Glutamatergic neuron (in vitro differentiated cells): Measurements from ENCODE around the gene BMPR1A. TPM values are rescaled to one million over a fixed set of nuclear protein-coding genes. Genes with fewer than 3 reads are reported as not detected.

Source experiments
- DNase-seq: peaks from one replicate; pipeline ENCODE4 v3.0.0; 2022
- H3K27ac Mint-ChIP-seq: one replicate; pipeline ENCODE4 v1.8.0; 2020; ENCODE audit warnings: mild to moderate bottlenecking, mixed read lengths, inconsistent platforms; ENCODE audit not compliant: unreplicated experiment
- H3K27me3 Mint-ChIP-seq: one replicate; pipeline ENCODE4 v1.8.0; 2020; ENCODE audit warnings: mild to moderate bottlenecking, moderate library complexity, mixed read lengths, inconsistent platforms; ENCODE audit not compliant: unreplicated experiment
- H3K36me3 Mint-ChIP-seq: one replicate; pipeline ENCODE4 v1.8.0; 2020; ENCODE audit warnings: mild to moderate bottlenecking, mixed read lengths, inconsistent platforms; ENCODE audit not compliant: unreplicated experiment
- H3K4me1 Mint-ChIP-seq: one replicate; pipeline ENCODE4 v1.8.0; 2020; ENCODE audit warnings: mild to moderate bottlenecking, low read depth, mixed read lengths, inconsistent platforms; ENCODE audit not compliant: unreplicated experiment
- H3K4me3 Mint-ChIP-seq: one replicate; pipeline ENCODE4 v1.8.0; 2020; ENCODE audit warnings: mild to moderate bottlenecking, mixed read lengths, inconsistent platforms; ENCODE audit not compliant: unreplicated experiment
- H3K9me3 Mint-ChIP-seq: one replicate; pipeline ENCODE4 v1.8.0; 2020; ENCODE audit warnings: mild to moderate bottlenecking, moderate library complexity, mixed read lengths, inconsistent platforms; ENCODE audit not compliant: unreplicated experiment
- CTCF ChIP-seq: fragments of 200-600 bp; sonication (generic); IDR thresholded peaks from one replicate; pipeline ENCODE4 v1.5.0; 2021; ENCODE audit not compliant: partially characterized antibody, unreplicated experiment
- total RNA-seq: library from RNA; stranded (reverse); fragmentation: NEBNext Ultra II Directional; extraction: Animal tissue kit (Norgen Biotek cat#: 25700); gene quantifications from one replicate; pipeline ENCODE4 v1.2.1, GENCODE V29; 2021; ENCODE audit not compliant: unreplicated experiment

The BMPR1A gene
- total RNA-seq, 1 donor from 2014 or later = 27.7 TPM

GRCh38 chr10:86944031-86944419, 187.6 kb downstream of the BMPR1A start:
- Mint-ChIP-seq H3K4me1 (peaks cover 12% of the 10 kb centered on the region), H3K27ac (no peak overlapping the region), H3K9me3 (peaks cover 5% of the 10 kb centered on the region), H3K36me3 (no peaks in the 10 kb centered on the region), H3K4me3 (no peak overlapping the region), H3K27me3 (peaks cover 10% of the 10 kb centered on the region)
- TF ChIP-seq CTCF = no peak
- DNase-seq = no peak

- no peak overlapping the region for H3K27ac Mint-ChIP-seq
- DNase-seq = no peak
These were observed 188.1 kb downstream of the BMPR1A start for GRCh38 chr10:86944471-86944870.

GRCh38 chr10:86944907-86945306, 188.5 kb downstream of the BMPR1A start:
- Mint-ChIP-seq H3K27me3 (peaks cover 10% of the 10 kb centered on the region), H3K36me3 (no peaks in the 10 kb centered on the region), H3K27ac (no peak overlapping the region), H3K9me3 (peaks cover 5% of the 10 kb centered on the region), H3K4me3 (no peak overlapping the region), H3K4me1 (peaks cover 12% of the 10 kb centered on the region)
- TF ChIP-seq CTCF = no peak
- no peak for DNase-seq

More at GRCh38 chr10:86944471-86944870, 188.1 kb downstream of the BMPR1A start:
- peaks cover 12% of the 10 kb centered on the region for H3K4me1 Mint-ChIP-seq
- peaks cover 5% of the 10 kb centered on the region for H3K9me3 Mint-ChIP-seq
- H3K36me3 Mint-ChIP-seq = no peaks in the 10 kb centered on the region
- TF ChIP-seq CTCF = no peak
- peaks cover 10% of the 10 kb centered on the region for H3K27me3 Mint-ChIP-seq
- H3K4me3 Mint-ChIP-seq = no peak overlapping the region

- Mint-ChIP-seq H3K36me3 (no peaks in the 10 kb centered on the region), H3K27ac (peak overlapping the region; percentile 62), H3K4me1 (peaks cover 12% of the 10 kb centered on the region), H3K27me3 (peaks cover 10% of the 10 kb centered on the region), H3K4me3 (no peak overlapping the region), H3K9me3 (peaks cover 5% of the 10 kb centered on the region)
- DNase-seq = peak; percentile 69
- peak; percentile 20 for TF ChIP-seq CTCF
These were observed 189.2 kb downstream of the BMPR1A start for GRCh38 chr10:86945361-86946212.
